Mucosa of stomach (tissue), 1 donor: ENCODE results near the gene GPX5.
"Not testable (repeated sequence)": the region's sequence is repeated elsewhere in the genome, so short reads cannot be mapped to it uniquely, and the experiment has no call there.

ENCODE experiments used
- H3K27me3 ChIP-seq: one replicate; pipeline ENCODE4 v1.7.0; 2013; ENCODE audit warnings: mild to moderate bottlenecking, low read length; ENCODE audit not compliant: control insufficient read depth, insufficient read depth
- H3K36me3 ChIP-seq: one replicate; pipeline ENCODE4 v1.7.0; 2013; ENCODE audit warnings: low read length; ENCODE audit not compliant: control insufficient read depth, insufficient read depth
- H3K4me1 ChIP-seq: one replicate; pipeline ENCODE4 v1.7.0; 2013; ENCODE audit warnings: mild to moderate bottlenecking, low read length; ENCODE audit not compliant: control insufficient read depth, insufficient read depth
- H3K4me3 ChIP-seq: one replicate; pipeline ENCODE4 v1.7.0; 2013; ENCODE audit warnings: low read length
- H3K9ac ChIP-seq: one replicate; pipeline ENCODE4 v1.7.0; 2013; ENCODE audit warnings: mild to moderate bottlenecking, low read length, moderate library complexity
- H3K9me3 ChIP-seq: one replicate; pipeline ENCODE4 v1.7.0; 2013; ENCODE audit warnings: mild to moderate bottlenecking, low read length, moderate library complexity; ENCODE audit not compliant: control insufficient read depth
- donor health status: Pancreatic carcinoma.

GPX5 gene

GRCh38 chr6:28497306-28497705 lies 28.4 kb upstream of the GPX5 start:
- H3K36me3 ChIP-seq = no peaks in the 10 kb centered on the region
- H3K9ac ChIP-seq = no peak overlapping the region
- no peaks in the 10 kb centered on the region for H3K4me1 ChIP-seq
- H3K27me3 ChIP-seq = no peaks in the 10 kb centered on the region
- H3K9me3 ChIP-seq = no peaks in the 10 kb centered on the region
- H3K4me3 ChIP-seq = no peak overlapping the region

GRCh38 chr6:28497893-28498292 lies 27.8 kb upstream of the GPX5 start:
- no peaks in the 10 kb centered on the region for H3K9me3 ChIP-seq
- H3K4me3 ChIP-seq = no peak overlapping the region
- H3K9ac ChIP-seq = no peak overlapping the region
- H3K36me3 ChIP-seq = no peaks in the 10 kb centered on the region
- no peaks in the 10 kb centered on the region for H3K27me3 ChIP-seq
- H3K4me1 ChIP-seq = no peaks in the 10 kb centered on the region

- H3K4me3 ChIP-seq = no peak overlapping the region
These were observed 24.4 kb upstream of the GPX5 start for GRCh38 chr6:28501259-28501658.

GRCh38 chr6:28502136-28502535 lies 23.5 kb upstream of the GPX5 start:
- not testable (repeated sequence) for H3K4me3 ChIP-seq, H3K9ac ChIP-seq, H3K27me3 ChIP-seq, H3K4me1 ChIP-seq, H3K36me3 ChIP-seq, H3K9me3 ChIP-seq

More at GRCh38 chr6:28501259-28501658, 24.4 kb upstream of the GPX5 start:
- no peaks in the 10 kb centered on the region for H3K36me3 ChIP-seq
- H3K9ac ChIP-seq = no peak overlapping the region
- H3K9me3 ChIP-seq = no peaks in the 10 kb centered on the region
- no peaks in the 10 kb centered on the region for H3K27me3 ChIP-seq
- no peaks in the 10 kb centered on the region for H3K4me1 ChIP-seq

- not testable (repeated sequence) for H3K4me3 ChIP-seq, H3K9me3 ChIP-seq, H3K36me3 ChIP-seq, H3K9ac ChIP-seq, H3K27me3 ChIP-seq, H3K4me1 ChIP-seq
These were observed 22.9 kb upstream of the GPX5 start for GRCh38 chr6:28502709-28503305.

- Histone ChIP-seq H3K27me3 (no peaks in the 10 kb centered on the region), H3K9me3 (no peaks in the 10 kb centered on the region), H3K36me3 (no peaks in the 10 kb centered on the region), H3K4me3 (no peak overlapping the region), H3K4me1 (no peaks in the 10 kb centered on the region), H3K9ac (no peak overlapping the region)
These were observed 19.9 kb upstream of the GPX5 start for GRCh38 chr6:28505733-28506132.

GRCh38 chr6:28506807-28507475 lies 18.7 kb upstream of the GPX5 start:
- H3K4me1 ChIP-seq = no peaks in the 10 kb centered on the region
- no peaks in the 10 kb centered on the region for H3K9me3 ChIP-seq
- no peaks in the 10 kb centered on the region for H3K36me3 ChIP-seq
- no peaks in the 10 kb centered on the region for H3K27me3 ChIP-seq
- H3K9ac ChIP-seq = no peak overlapping the region
- no peak overlapping the region for H3K4me3 ChIP-seq

- H3K4me3 ChIP-seq = no peak overlapping the region
These were observed 13.9 kb upstream of the GPX5 start for GRCh38 chr6:28511628-28512300.

GRCh38 chr6:28512387-28512786 lies 13.3 kb upstream of the GPX5 start:
- not testable (repeated sequence) for H3K9me3 ChIP-seq, H3K4me3 ChIP-seq, H3K36me3 ChIP-seq, H3K27me3 ChIP-seq, H3K9ac ChIP-seq, H3K4me1 ChIP-seq

More at GRCh38 chr6:28511628-28512300, 13.9 kb upstream of the GPX5 start:
- H3K4me1 ChIP-seq = no peaks in the 10 kb centered on the region
- no peak overlapping the region for H3K9ac ChIP-seq
- no peaks in the 10 kb centered on the region for H3K27me3 ChIP-seq
- H3K9me3 ChIP-seq = no peaks in the 10 kb centered on the region
- no peaks in the 10 kb centered on the region for H3K36me3 ChIP-seq

GRCh38 chr6:28515676-28516075 lies 10.0 kb upstream of the GPX5 start, which contains the start of gene GPX6:
Gene GPX6 (minus strand): TSS chr6:28515793. CDS start chr6:28515743, 50 bp downstream.
- H3K27me3 ChIP-seq = no peaks in the 10 kb centered on the region
- H3K36me3 ChIP-seq = no peaks in the 10 kb centered on the region
- no peak within 1 kb of the TSS for H3K9ac ChIP-seq
- no peak within 1 kb of the TSS for H3K4me3 ChIP-seq
- H3K9me3 ChIP-seq = no peaks in the 10 kb centered on the region
- H3K4me1 ChIP-seq = no peaks in the 10 kb centered on the region

- Histone ChIP-seq H3K27me3 (no peaks in the 10 kb centered on the region), H3K36me3 (no peaks in the 10 kb centered on the region)
These were observed 7.7 kb upstream of the GPX5 start for GRCh38 chr6:28517964-28518363.

GRCh38 chr6:28522594-28523240 lies 3.0 kb upstream of the GPX5 start:
- H3K36me3 ChIP-seq = no peaks in the 10 kb centered on the region
- no peak overlapping the region for H3K9ac ChIP-seq
- H3K4me1 ChIP-seq = no peaks in the 10 kb centered on the region
- H3K27me3 ChIP-seq = no peaks in the 10 kb centered on the region
- no peak overlapping the region for H3K4me3 ChIP-seq
- H3K9me3 ChIP-seq = no peaks in the 10 kb centered on the region

More at GRCh38 chr6:28517964-28518363, 7.7 kb upstream of the GPX5 start:
- no peaks in the 10 kb centered on the region for H3K9me3 ChIP-seq
- H3K4me3 ChIP-seq = no peak overlapping the region
- H3K4me1 ChIP-seq = no peaks in the 10 kb centered on the region
- no peak overlapping the region for H3K9ac ChIP-seq
